Effector memory CD4-positive, alpha-beta T cell (primary cell): ENCODE data around the gene SYT14.
"Not testable (repeated sequence)": the region's sequence is repeated elsewhere in the genome, so short reads cannot be mapped to it uniquely, and the experiment has no call there.

ENCODE experiments used
- DNase-seq, 3 donors: peaks; one replicate each; pipeline ENCODE4 v3.0.0-alpha.2; 2020
- H3K27ac ChIP-seq: 2 replicates; pipeline ENCODE4 v1.7.0; 2013; ENCODE audit warnings: mild to moderate bottlenecking, low read length, moderate library complexity; ENCODE audit not compliant: insufficient read depth, poor library complexity, severe bottlenecking
- H3K27me3 ChIP-seq: replicated peaks from 2 replicates; pipeline ENCODE4 v1.7.0; 2013; ENCODE audit warnings: mild to moderate bottlenecking, low read length; ENCODE audit not compliant: insufficient read depth, control insufficient read depth, poor library complexity, severe bottlenecking
- H3K36me3 ChIP-seq: 2 replicates; pipeline ENCODE4 v1.7.0; 2013; ENCODE audit warnings: mild to moderate bottlenecking, low read length, moderate library complexity; ENCODE audit not compliant: control insufficient read depth, insufficient read depth
- H3K4me1 ChIP-seq: 2 replicates; pipeline ENCODE4 v1.7.0; 2013; ENCODE audit warnings: low read length, mild to moderate bottlenecking; ENCODE audit not compliant: control insufficient read depth, insufficient read depth, poor library complexity, severe bottlenecking
- H3K4me3 ChIP-seq: 2 replicates; pipeline ENCODE4 v1.7.0; 2013; ENCODE audit warnings: low read length, low read depth, mild to moderate bottlenecking; ENCODE audit not compliant: insufficient read depth, poor library complexity, severe bottlenecking
- H3K9me3 ChIP-seq: 2 replicates; pipeline ENCODE4 v1.7.0; 2013; ENCODE audit warnings: mild to moderate bottlenecking, low read length, moderate library complexity; ENCODE audit not compliant: control insufficient read depth

SYT14 gene

GRCh38 chr1:210159211-210159610 lies 221.2 kb downstream of the SYT14 start:
- DNase-seq = no peak
- Histone ChIP-seq H3K9me3 (no peaks in the 10 kb centered on the region), H3K27me3 (no peaks in the 10 kb centered on the region), H3K4me1 (no peaks in the 10 kb centered on the region), H3K4me3 (no peak overlapping the region), H3K27ac (no peak overlapping the region), H3K36me3 (no peaks in the 10 kb centered on the region)

- no peak overlapping the region for H3K27ac ChIP-seq
- H3K27me3 ChIP-seq = no peaks in the 10 kb centered on the region
- DNase-seq = no peak
- no peaks in the 10 kb centered on the region for H3K4me1 ChIP-seq
- H3K36me3 ChIP-seq = no peaks in the 10 kb centered on the region
- H3K9me3 ChIP-seq = no peaks in the 10 kb centered on the region
- no peak overlapping the region for H3K4me3 ChIP-seq
These were observed 232.2 kb downstream of the SYT14 start for GRCh38 chr1:210170220-210170619.

- H3K4me1 ChIP-seq = no peaks in the 10 kb centered on the region
- H3K4me3 ChIP-seq = no peak overlapping the region
- no peak for DNase-seq
- H3K9me3 ChIP-seq = no peaks in the 10 kb centered on the region
- H3K27me3 ChIP-seq = no peaks in the 10 kb centered on the region
- no peaks in the 10 kb centered on the region for H3K36me3 ChIP-seq
- H3K27ac ChIP-seq = no peak overlapping the region
These were observed 236.1 kb downstream of the SYT14 start for GRCh38 chr1:210174133-210174532.

- no peaks in the 10 kb centered on the region for H3K27me3 ChIP-seq
- H3K27ac ChIP-seq = no peak overlapping the region
- H3K9me3 ChIP-seq = no peaks in the 10 kb centered on the region
- no peaks in the 10 kb centered on the region for H3K36me3 ChIP-seq
- no peak overlapping the region for H3K4me3 ChIP-seq
- H3K4me1 ChIP-seq = no peaks in the 10 kb centered on the region
- DNase-seq = no peak
These were observed 247.0 kb downstream of the SYT14 start for GRCh38 chr1:210185063-210185462.

GRCh38 chr1:210187849-210188606 lies 250.0 kb downstream of the SYT14 start:
- not testable (repeated sequence) for H3K4me3 ChIP-seq, H3K36me3 ChIP-seq, H3K4me1 ChIP-seq, DNase-seq, H3K27ac ChIP-seq, H3K9me3 ChIP-seq, H3K27me3 ChIP-seq

- H3K4me1 ChIP-seq = no peaks in the 10 kb centered on the region
- no peaks in the 10 kb centered on the region for H3K36me3 ChIP-seq
These were observed 251.4 kb downstream of the SYT14 start for GRCh38 chr1:210189426-210189825.

GRCh38 chr1:210195635-210196160 lies 257.7 kb downstream of the SYT14 start:
- Histone ChIP-seq H3K27ac (no peak overlapping the region), H3K4me3 (no peak overlapping the region), H3K4me1 (no peaks in the 10 kb centered on the region), H3K27me3 (no peaks in the 10 kb centered on the region), H3K36me3 (no peaks in the 10 kb centered on the region), H3K9me3 (no peaks in the 10 kb centered on the region)
- no peak for DNase-seq

More at GRCh38 chr1:210189426-210189825, 251.4 kb downstream of the SYT14 start:
- Histone ChIP-seq H3K27me3 (no peaks in the 10 kb centered on the region), H3K27ac (no peak overlapping the region), H3K4me3 (no peak overlapping the region), H3K9me3 (no peaks in the 10 kb centered on the region)
- no peak for DNase-seq

GRCh38 chr1:210196266-210196665 lies 258.2 kb downstream of the SYT14 start:
- not testable (repeated sequence) for H3K27me3 ChIP-seq, DNase-seq

GRCh38 chr1:210198840-210199239 lies 260.8 kb downstream of the SYT14 start:
- Histone ChIP-seq H3K4me3 (no peak overlapping the region), H3K9me3 (no peaks in the 10 kb centered on the region), H3K27me3 (no peaks in the 10 kb centered on the region), H3K4me1 (no peaks in the 10 kb centered on the region), H3K36me3 (no peaks in the 10 kb centered on the region), H3K27ac (no peak overlapping the region)
- no peak for DNase-seq

More at GRCh38 chr1:210196266-210196665, 258.2 kb downstream of the SYT14 start:
- not testable (repeated sequence) for H3K9me3 ChIP-seq, H3K4me1 ChIP-seq, H3K36me3 ChIP-seq, H3K27ac ChIP-seq, H3K4me3 ChIP-seq

GRCh38 chr1:210200124-210200736 lies 262.2 kb downstream of the SYT14 start:
- H3K27me3 ChIP-seq = no peaks in the 10 kb centered on the region
- no peaks in the 10 kb centered on the region for H3K4me1 ChIP-seq
- no peaks in the 10 kb centered on the region for H3K9me3 ChIP-seq
- no peak overlapping the region for H3K4me3 ChIP-seq
- no peak for DNase-seq
- no peaks in the 10 kb centered on the region for H3K36me3 ChIP-seq
- H3K27ac ChIP-seq = no peak overlapping the region
